Astrocyte (in vitro differentiated cells and primary cell): ENCODE data around the gene GMDS. TPM values are rescaled to one million over a fixed set of nuclear protein-coding genes. Genes with fewer than 3 reads are reported as not detected.

ENCODE experiments used
- DNase-seq: peaks from one replicate; pipeline ENCODE4 v3.0.0-alpha.2; 2010; ENCODE audit warnings: low read depth
- FAIRE-seq: peaks from 2 replicates; lab custom pipeline; 2011; peaks lifted over from hg19 to GRCh38; lab: Jason Lieb, UNC
- H2AFZ ChIP-seq: 2 replicates; pipeline ENCODE4 v1.6.0; 2012; ENCODE audit warnings: low read depth, low read length, inconsistent platforms
- H3K27ac ChIP-seq: 2 replicates; pipeline ENCODE4 v1.5.1; 2011; ENCODE audit warnings: low read depth, low read length, inconsistent platforms
- H3K27me3 ChIP-seq: 2 replicates; pipeline ENCODE4 v1.6.0; 2011; ENCODE audit warnings: low read length, inconsistent platforms; ENCODE audit not compliant: insufficient read depth
- H3K36me3 ChIP-seq: 2 replicates; pipeline ENCODE4 v1.5.1; 2011; ENCODE audit warnings: low read length, inconsistent platforms; ENCODE audit not compliant: insufficient read depth
- H3K4me1 ChIP-seq: 2 replicates; pipeline ENCODE4 v1.5.1; 2011; ENCODE audit warnings: low read length, inconsistent platforms; ENCODE audit not compliant: insufficient read depth
- H3K4me2 ChIP-seq: 2 replicates; pipeline ENCODE4 v1.6.0; 2012; ENCODE audit warnings: low read length, inconsistent platforms
- H3K4me3 ChIP-seq: 2 replicates; pipeline ENCODE4 v1.5.1; 2011; ENCODE audit warnings: low read depth, mild to moderate bottlenecking, low read length, inconsistent platforms; ENCODE audit not compliant: insufficient read depth
- H3K79me2 ChIP-seq: 2 replicates; pipeline ENCODE4 v1.6.0; 2012; ENCODE audit warnings: mild to moderate bottlenecking, low read length, inconsistent platforms; ENCODE audit not compliant: insufficient read depth
- H3K9ac ChIP-seq: 2 replicates; pipeline ENCODE4 v1.6.0; 2012; ENCODE audit warnings: mild to moderate bottlenecking, low read length, inconsistent platforms
- H3K9me3 ChIP-seq: 2 replicates; pipeline ENCODE4 v1.5.1; 2012; ENCODE audit warnings: low read depth, mild to moderate bottlenecking, low read length, inconsistent platforms; ENCODE audit not compliant: insufficient read depth
- H4K20me1 ChIP-seq: 2 replicates; pipeline ENCODE4 v1.6.0; 2012; ENCODE audit warnings: low read length, inconsistent platforms; ENCODE audit not compliant: insufficient read depth
- H3K27ac Mint-ChIP-seq: one replicate; pipeline ENCODE4 v1.8.0; 2021; ENCODE audit warnings: mild to moderate bottlenecking, mixed read lengths; ENCODE audit not compliant: unreplicated experiment
- H3K27me3 Mint-ChIP-seq: one replicate; pipeline ENCODE4 v1.8.0; 2021; ENCODE audit warnings: low read depth, mixed read lengths; ENCODE audit not compliant: unreplicated experiment
- H3K36me3 Mint-ChIP-seq: one replicate; pipeline ENCODE4 v1.8.0; 2021; ENCODE audit warnings: low read depth, mixed read lengths; ENCODE audit not compliant: unreplicated experiment
- H3K4me1 Mint-ChIP-seq: one replicate; pipeline ENCODE4 v1.8.0; 2021; ENCODE audit warnings: low read depth, mixed read lengths; ENCODE audit not compliant: unreplicated experiment
- H3K4me3 Mint-ChIP-seq: one replicate; pipeline ENCODE4 v1.8.0; 2021; ENCODE audit warnings: mild to moderate bottlenecking, moderate library complexity, mixed read lengths; ENCODE audit not compliant: unreplicated experiment
- H3K9me3 Mint-ChIP-seq: one replicate; pipeline ENCODE4 v1.8.0; 2021; ENCODE audit warnings: mild to moderate bottlenecking, mixed read lengths; ENCODE audit not compliant: unreplicated experiment
- EZH2 ChIP-seq: IDR thresholded peaks from 2 replicates; pipeline ENCODE4 v1.6.1; 2012; ENCODE audit warnings: mild to moderate bottlenecking, low read length, inconsistent platforms; ENCODE audit not compliant: insufficient read depth
- total RNA-seq: library from RNA; stranded (reverse); gene quantifications from 2 replicates; pipeline ENCODE4 v1.2.1, GENCODE V29; 2021
- TF ChIP-seq, protein P1 (sequence below): IDR thresholded peaks from 2 replicates; pipeline ENCODE4 v1.5.1; 2011; ENCODE audit warnings: low read depth, mild to moderate bottlenecking, inconsistent platforms, low read length, moderate library complexity; ENCODE audit not compliant: insufficient read depth

Gene GMDS
- total RNA-seq, 1 donor from 2014 or later: 9.4 TPM

DNA sequence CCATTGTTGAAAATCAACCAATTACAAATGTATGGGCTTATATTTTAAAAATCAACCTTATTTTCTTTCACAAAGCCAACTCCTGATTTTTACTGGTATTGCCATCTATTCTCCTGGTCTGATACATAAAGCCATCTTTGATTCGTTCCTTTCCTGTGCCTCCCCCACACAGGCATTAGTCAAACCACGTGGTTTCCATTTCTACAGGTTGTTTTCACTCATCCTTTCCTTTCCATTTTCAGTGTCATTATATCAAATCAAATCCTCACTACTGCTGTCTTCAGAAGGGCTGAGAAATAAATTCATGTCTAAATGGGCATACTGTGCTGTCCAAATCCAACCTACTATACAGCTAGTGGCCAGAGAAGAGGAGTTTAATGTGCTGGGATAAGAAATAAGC, 354.4 kb downstream of the GMDS start:
- Histone ChIP-seq H4K20me1 (no peaks in the 10 kb centered on the region), H3K36me3 (no peaks in the 10 kb centered on the region), H3K79me2 (no peaks in the 10 kb centered on the region), H3K27ac (no peak overlapping the region), H3K4me2 (no peak overlapping the region), H3K27me3 (no peaks in the 10 kb centered on the region), H3K9ac (no peak overlapping the region), H3K4me1 (peaks cover 8% of the 10 kb centered on the region), H3K4me3 (no peak overlapping the region), H2AFZ (no peak overlapping the region), H3K9me3 (no peaks in the 10 kb centered on the region)
- Mint-ChIP-seq H3K27ac (no peak overlapping the region), H3K4me3 (no peak overlapping the region), H3K36me3 (peaks cover 2% of the 10 kb centered on the region), H3K9me3 (peaks cover 4% of the 10 kb centered on the region), H3K27me3 (no peaks in the 10 kb centered on the region), H3K4me1 (peaks cover 13% of the 10 kb centered on the region)
- FAIRE-seq (no peak), DNase-seq (no peak)
- TF ChIP-seq, protein P1, sequence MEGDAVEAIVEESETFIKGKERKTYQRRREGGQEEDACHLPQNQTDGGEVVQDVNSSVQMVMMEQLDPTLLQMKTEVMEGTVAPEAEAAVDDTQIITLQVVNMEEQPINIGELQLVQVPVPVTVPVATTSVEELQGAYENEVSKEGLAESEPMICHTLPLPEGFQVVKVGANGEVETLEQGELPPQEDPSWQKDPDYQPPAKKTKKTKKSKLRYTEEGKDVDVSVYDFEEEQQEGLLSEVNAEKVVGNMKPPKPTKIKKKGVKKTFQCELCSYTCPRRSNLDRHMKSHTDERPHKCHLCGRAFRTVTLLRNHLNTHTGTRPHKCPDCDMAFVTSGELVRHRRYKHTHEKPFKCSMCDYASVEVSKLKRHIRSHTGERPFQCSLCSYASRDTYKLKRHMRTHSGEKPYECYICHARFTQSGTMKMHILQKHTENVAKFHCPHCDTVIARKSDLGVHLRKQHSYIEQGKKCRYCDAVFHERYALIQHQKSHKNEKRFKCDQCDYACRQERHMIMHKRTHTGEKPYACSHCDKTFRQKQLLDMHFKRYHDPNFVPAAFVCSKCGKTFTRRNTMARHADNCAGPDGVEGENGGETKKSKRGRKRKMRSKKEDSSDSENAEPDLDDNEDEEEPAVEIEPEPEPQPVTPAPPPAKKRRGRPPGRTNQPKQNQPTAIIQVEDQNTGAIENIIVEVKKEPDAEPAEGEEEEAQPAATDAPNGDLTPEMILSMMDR: no peak
- no peak for TF ChIP-seq EZH2

DNA sequence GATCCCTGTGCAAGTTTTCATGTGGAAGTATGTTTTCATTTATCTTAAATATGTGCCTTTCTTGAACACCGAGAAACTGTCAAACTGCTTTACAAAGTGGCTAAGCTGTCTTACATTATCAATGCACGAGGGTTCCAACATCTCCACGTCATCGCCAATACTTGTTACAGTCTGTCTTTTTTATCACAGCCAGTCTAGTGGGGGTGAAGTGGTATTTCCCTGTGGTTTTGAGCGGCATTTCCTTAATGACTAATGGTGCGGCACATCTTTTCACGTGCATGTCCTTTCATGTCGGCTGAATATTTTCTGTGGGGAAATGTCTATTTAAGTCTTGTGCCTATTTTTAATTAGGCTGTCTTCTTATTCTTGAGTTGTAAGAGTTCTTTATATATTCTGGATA, 355.3 kb downstream of the GMDS start:
- Histone ChIP-seq H3K36me3 (no peaks in the 10 kb centered on the region), H3K27ac (no peak overlapping the region), H2AFZ (no peak overlapping the region), H3K9ac (no peak overlapping the region), H3K27me3 (no peaks in the 10 kb centered on the region), H3K4me2 (no peak overlapping the region), H4K20me1 (no peaks in the 10 kb centered on the region), H3K4me3 (no peak overlapping the region), H3K79me2 (no peaks in the 10 kb centered on the region), H3K9me3 (no peaks in the 10 kb centered on the region), H3K4me1 (peaks cover 5% of the 10 kb centered on the region)
- peak; percentile 50 for DNase-seq
- Mint-ChIP-seq H3K36me3 (peaks cover 2% of the 10 kb centered on the region), H3K4me3 (no peak overlapping the region), H3K9me3 (peaks cover 4% of the 10 kb centered on the region), H3K27me3 (no peaks in the 10 kb centered on the region), H3K4me1 (peaks cover 16% of the 10 kb centered on the region), H3K27ac (peak overlapping the region; percentile 1)
- FAIRE-seq: no peak
- TF ChIP-seq EZH2: no peak
- TF ChIP-seq, protein P1: no peak

DNA sequence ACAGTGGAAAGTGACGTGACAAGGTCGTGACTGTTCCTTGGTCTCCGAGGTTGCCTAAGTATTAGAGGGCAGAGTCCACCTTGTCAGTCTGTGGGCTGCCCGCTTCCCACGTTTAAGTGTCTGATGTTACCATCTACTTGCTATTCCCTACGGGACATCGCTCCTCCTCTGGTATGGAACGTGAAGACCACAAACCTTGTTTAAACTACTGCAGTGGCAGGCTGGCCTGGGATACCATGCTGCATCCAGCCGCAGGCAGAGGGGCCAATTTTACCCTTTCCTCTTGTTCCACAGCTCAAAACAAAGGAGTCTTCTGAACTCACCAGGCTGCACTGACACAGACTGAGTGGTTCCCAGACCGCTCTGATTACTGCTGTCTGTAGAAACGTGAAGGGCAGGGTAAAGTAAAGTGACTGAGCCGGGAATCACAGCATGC, 359.8 kb downstream of the GMDS start:
- Histone ChIP-seq H3K4me3 (peak overlapping the region; percentile 11), H3K9ac (peak overlapping the region; percentile 28), H2AFZ (peak overlapping the region; percentile 63), H3K4me2 (peak overlapping the region; percentile 49), H3K9me3 (no peaks in the 10 kb centered on the region), H3K36me3 (no peaks in the 10 kb centered on the region), H4K20me1 (no peaks in the 10 kb centered on the region), H3K27me3 (no peaks in the 10 kb centered on the region), H3K27ac (peak overlapping the region; percentile 17), H3K79me2 (no peaks in the 10 kb centered on the region), H3K4me1 (peaks cover 5% of the 10 kb centered on the region)
- Mint-ChIP-seq H3K9me3 (peaks cover 4% of the 10 kb centered on the region), H3K36me3 (peaks cover 2% of the 10 kb centered on the region), H3K27me3 (no peaks in the 10 kb centered on the region), H3K4me1 (peaks cover 16% of the 10 kb centered on the region), H3K27ac (peak overlapping the region; percentile 42), H3K4me3 (no peak overlapping the region)
- FAIRE-seq (no peak), DNase-seq (peak; percentile 10)
- TF ChIP-seq EZH2: no peak
- TF ChIP-seq, protein P1: no peak
